ENCODE results near the gene CMTM4. TPM values are rescaled to one million over a fixed set of nuclear protein-coding genes. Genes with fewer than 3 reads are reported as not detected.

Gene CMTM4
- total RNA-seq, 4 donors from 2014 or later = 13.7 to 24.0 (median 15.8) TPM

GRCh38 chr16:66677836-66678235 is 18.7 kb downstream of the CMTM4 start:
- no peak for DNase-seq
- Histone ChIP-seq H3K27ac (no peak overlapping the region), H3K4me1 (no peaks in the 10 kb centered on the region), H3K27me3 (no peaks in the 10 kb centered on the region), H3K36me3 (no peaks in the 10 kb centered on the region), H3K4me3 (no peak overlapping the region), H3K9me3 (no peaks in the 10 kb centered on the region)
- WGBS, 2 donors = 90 to 100% methylated on average over 2 to 6 of the region's 6 CpGs
- TF ChIP-seq POLR2A (IDR thresholded peaks at IDR 0.05) = no peak
- TF ChIP-seq, protein P1, sequence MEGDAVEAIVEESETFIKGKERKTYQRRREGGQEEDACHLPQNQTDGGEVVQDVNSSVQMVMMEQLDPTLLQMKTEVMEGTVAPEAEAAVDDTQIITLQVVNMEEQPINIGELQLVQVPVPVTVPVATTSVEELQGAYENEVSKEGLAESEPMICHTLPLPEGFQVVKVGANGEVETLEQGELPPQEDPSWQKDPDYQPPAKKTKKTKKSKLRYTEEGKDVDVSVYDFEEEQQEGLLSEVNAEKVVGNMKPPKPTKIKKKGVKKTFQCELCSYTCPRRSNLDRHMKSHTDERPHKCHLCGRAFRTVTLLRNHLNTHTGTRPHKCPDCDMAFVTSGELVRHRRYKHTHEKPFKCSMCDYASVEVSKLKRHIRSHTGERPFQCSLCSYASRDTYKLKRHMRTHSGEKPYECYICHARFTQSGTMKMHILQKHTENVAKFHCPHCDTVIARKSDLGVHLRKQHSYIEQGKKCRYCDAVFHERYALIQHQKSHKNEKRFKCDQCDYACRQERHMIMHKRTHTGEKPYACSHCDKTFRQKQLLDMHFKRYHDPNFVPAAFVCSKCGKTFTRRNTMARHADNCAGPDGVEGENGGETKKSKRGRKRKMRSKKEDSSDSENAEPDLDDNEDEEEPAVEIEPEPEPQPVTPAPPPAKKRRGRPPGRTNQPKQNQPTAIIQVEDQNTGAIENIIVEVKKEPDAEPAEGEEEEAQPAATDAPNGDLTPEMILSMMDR (IDR thresholded peaks at IDR 0.05) = no peak
- intact Hi-C loops (cut with DNase I) = no loop called here

DNA sequence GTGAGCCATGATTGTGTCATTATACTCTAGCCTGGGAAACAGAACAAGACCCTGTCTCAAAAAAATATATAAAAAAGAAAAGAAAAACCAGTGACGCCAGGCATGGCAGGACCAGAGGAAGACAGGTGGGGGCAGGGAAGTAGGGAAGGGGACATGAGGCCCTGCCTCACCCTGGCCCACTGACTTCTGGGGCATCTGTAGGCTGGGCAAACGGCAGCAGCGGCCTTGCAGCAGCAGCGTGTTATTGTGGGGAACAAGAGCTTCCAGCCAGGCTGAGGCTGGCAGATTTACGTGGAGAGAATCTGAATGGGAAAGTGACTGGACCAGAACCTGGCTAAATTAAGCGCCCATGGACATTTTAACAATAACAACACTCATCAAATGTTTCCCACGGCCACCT is 19.4 kb downstream of the CMTM4 start:
- 89 to 93% methylated on average over 7 of the region's 7 CpGs for WGBS, 2 donors
- H3K9me3 ChIP-seq = no peaks in the 10 kb centered on the region
- no peak for TF ChIP-seq POLR2A (IDR thresholded peaks at IDR 0.05)
- TF ChIP-seq, protein P1 (IDR thresholded peaks at IDR 0.05) = no peak

GRCh38 chr16:66676599-66676998 is 19.9 kb downstream of the CMTM4 start:
- Histone ChIP-seq H3K9me3 (no peaks in the 10 kb centered on the region), H3K27me3 (no peaks in the 10 kb centered on the region), H3K4me1 (no peaks in the 10 kb centered on the region), H3K36me3 (no peaks in the 10 kb centered on the region), H3K27ac (no peak overlapping the region), H3K4me3 (no peak overlapping the region)
- DNase-seq = no peak
- TF ChIP-seq POLR2A (IDR thresholded peaks at IDR 0.05) = no peak
- intact Hi-C loops (cut with DNase I) = no loop called here
- whole genome bisulfite sequencing, 2 donors = 67 to 77% methylated on average over 3 of the region's 3 CpGs

More for the DNA sequence above, 19.4 kb downstream of the CMTM4 start:
- Histone ChIP-seq H3K27ac (no peak overlapping the region), H3K4me1 (no peaks in the 10 kb centered on the region), H3K4me3 (no peak overlapping the region), H3K36me3 (no peaks in the 10 kb centered on the region), H3K27me3 (no peaks in the 10 kb centered on the region)
- DNase-seq = no peak
- intact Hi-C loops (cut with DNase I) = no loop called here

- H3K4me3 ChIP-seq = no peak overlapping the region
- 79 to 88% methylated on average over 2 of the region's 2 CpGs for WGBS, 2 donors
- H3K27ac ChIP-seq = no peak overlapping the region
- no peaks in the 10 kb centered on the region for H3K4me1 ChIP-seq
- no peak for TF ChIP-seq POLR2A (IDR thresholded peaks at IDR 0.05)
- TF ChIP-seq, protein P1 (IDR thresholded peaks at IDR 0.05) = no peak
- intact Hi-C loops (cut with DNase I) = no loop called here
- H3K36me3 ChIP-seq = no peaks in the 10 kb centered on the region
- H3K9me3 ChIP-seq = no peaks in the 10 kb centered on the region
- DNase-seq = no peak
- no peaks in the 10 kb centered on the region for H3K27me3 ChIP-seq
Measured at GRCh38 chr16:66673691-66674090, 22.9 kb downstream of the CMTM4 start.

- H3K27ac ChIP-seq = no peak overlapping the region
- no peaks in the 10 kb centered on the region for H3K27me3 ChIP-seq
- 84 to 90% methylated on average over 10 of the region's 10 CpGs for WGBS, 2 donors
- no peaks in the 10 kb centered on the region for H3K36me3 ChIP-seq
- H3K4me3 ChIP-seq = no peak overlapping the region
- H3K9me3 ChIP-seq = no peaks in the 10 kb centered on the region
- DNase-seq = no peak
- H3K4me1 ChIP-seq = no peaks in the 10 kb centered on the region
- intact Hi-C loops (cut with DNase I) = no loop called here
- TF ChIP-seq, protein P1 (IDR thresholded peaks at IDR 0.05) = no peak
- no peak for TF ChIP-seq POLR2A (IDR thresholded peaks at IDR 0.05)
Measured at GRCh38 chr16:66670691-66671388, 25.7 kb downstream of the CMTM4 start.

Measured in esophagus squamous epithelium (tissue), 5 donors.